ENCODE data around the gene RAB9B. TPM values are rescaled to one million over a fixed set of nuclear protein-coding genes. Genes with fewer than 3 reads are reported as not detected.

The RAB9B gene
- total RNA-seq, 1 experiment from 2014 or later: 0.97 TPM

Other genes with a start within 250 kb of the RAB9B start
- 33.3 and 35.2 TPM in 2 replicates for gene TCEAL4, start 246.7 kb downstream of the RAB9B start, total RNA-seq (2014; rRNA removed; shearing (Covaris generic))
- 4.7 and 16.4 TPM in 2 replicates for gene TCEAL3, start 224.3 kb downstream of the RAB9B start, total RNA-seq (2014; rRNA removed; shearing (Covaris generic))
- 14.7 and 19.0 TPM in 2 replicates for gene TCEAL1, start 203.3 kb downstream of the RAB9B start, total RNA-seq (2014; rRNA removed; shearing (Covaris generic))
- 834 and 916 TPM in 2 replicates for gene MORF4L2, start 145.6 kb downstream of the RAB9B start, total RNA-seq (2014; rRNA removed; shearing (Covaris generic))
- gene TMEM31, start 121.3 kb downstream of the RAB9B start, total RNA-seq (2014; rRNA removed; shearing (Covaris generic)): not detected in 2 replicates
- gene PLP1, start 55.4 kb downstream of the RAB9B start, total RNA-seq (2014; rRNA removed; shearing (Covaris generic)): 2.7 TPM in 1 of 2 replicates, not detected in the other
- 3.4 and 6.0 TPM in 2 replicates for gene TMSB15B, start 130.4 kb upstream of the RAB9B start, total RNA-seq (2014; rRNA removed; shearing (Covaris generic))
- gene H2BW1, start 181.5 kb upstream of the RAB9B start, total RNA-seq (2014; rRNA removed; shearing (Covaris generic)): not detected in 2 replicates
- not detected in 2 replicates for gene H2BW2, start 207.7 kb upstream of the RAB9B start, total RNA-seq (2014; rRNA removed; shearing (Covaris generic))
- 2.0 and 4.9 TPM in 2 replicates for gene TMSB15C, start 244.0 kb upstream of the RAB9B start, total RNA-seq (2014; rRNA removed; shearing (Covaris generic))